ENCODE data around the gene SEL1L3. TPM values are rescaled to one million over a fixed set of nuclear protein-coding genes. Genes with fewer than 3 reads are reported as not detected.

SEL1L3 gene
- total and polyA plus RNA-seq, 9 of the 15 experiments (the other 6 are each of a cell fraction or from before 2014, with no cell fraction given) = 10.0 to 44.3 (median 21.6) TPM

GRCh38 chr4:25799522-25799921, 63.3 kb downstream of the SEL1L3 start:
- H3K27ac ChIP-seq (ENCODE audit: extremely low read depth, low read depth, low read length) = no peak overlapping the region
- WGBS (ENCODE audit: insufficient coverage, low coverage, missing lambda C conversion rate) = 66% methylated on average over 5 of the region's 5 CpGs
- intact Hi-C loops (cut with micrococcal nuclease) = loop anchor here (10.0 kb wide), 1 partner anchor 355 kb away; no protein-coding TSS in a partner anchor
- no peaks in the 10 kb centered on the region for H3K27me3 ChIP-seq (ENCODE audit: control insufficient read depth in 2 of 2, insufficient read depth in 2 of 2, low read length in 2 of 2)
- H3K9ac ChIP-seq (ENCODE audit: insufficient read depth in 1 of 2, low read depth in 2 of 2, low read length in 2 of 2) = no peak overlapping the region
- FAIRE-seq (no peak), DNase-seq (ENCODE audit: extremely low read depth in 1 of 4, low spot score in 3 of 4) (no peak), ATAC-seq (no peak)
- H3K4me1 ChIP-seq (replicated peaks in 1 of 2; ENCODE audit: control insufficient read depth in 2 of 2, insufficient read depth in 2 of 2, low read length in 2 of 2) = no peaks in the 10 kb centered on the region
- no peak for TF ChIP-seq PYGO2 (tag; IDR thresholded peaks at IDR 0.05)
- no peaks in the 10 kb centered on the region for H3K79me2 ChIP-seq (ENCODE audit: control insufficient read depth, insufficient read depth, low read length)
- no peak overlapping the region for H3K4me3 ChIP-seq
- no TSS peak for BruUV-seq (replicated peaks)
- POLR2A ChIA-PET = interaction anchor here (1.2 kb wide), 1 partner anchor 17 kb away, joined by 5 read pairs; no protein-coding TSS in a partner anchor
- no peaks in the 10 kb centered on the region for H3K9me3 ChIP-seq (replicated peaks; ENCODE audit: control insufficient read depth, insufficient read depth, low read depth, low read length)
- no peak overlapping the region for H3K4me2 ChIP-seq (ENCODE audit: insufficient read depth, low read length)
- H2AFZ ChIP-seq (ENCODE audit: low read depth, low read length) = no peak overlapping the region
- in situ Hi-C loops (cut with MboI) = no loop called here
- H3K36me3 ChIP-seq (ENCODE audit: control insufficient read depth, insufficient read depth, low read length) = peaks cover 24% of the 10 kb centered on the region; the same call in 2 of the 3 replicates
- peaks cover 4% of the 10 kb centered on the region for H3K9me1 ChIP-seq (ENCODE audit: control insufficient read depth, insufficient read depth, low read length)
- CTCF ChIA-PET (ENCODE audit: low intra/inter-chr PET ratio) = no interaction called here
- H4K20me1 ChIP-seq (replicated peaks; ENCODE audit: control insufficient read depth, insufficient read depth, low read length) = no peaks in the 10 kb centered on the region

DNA sequence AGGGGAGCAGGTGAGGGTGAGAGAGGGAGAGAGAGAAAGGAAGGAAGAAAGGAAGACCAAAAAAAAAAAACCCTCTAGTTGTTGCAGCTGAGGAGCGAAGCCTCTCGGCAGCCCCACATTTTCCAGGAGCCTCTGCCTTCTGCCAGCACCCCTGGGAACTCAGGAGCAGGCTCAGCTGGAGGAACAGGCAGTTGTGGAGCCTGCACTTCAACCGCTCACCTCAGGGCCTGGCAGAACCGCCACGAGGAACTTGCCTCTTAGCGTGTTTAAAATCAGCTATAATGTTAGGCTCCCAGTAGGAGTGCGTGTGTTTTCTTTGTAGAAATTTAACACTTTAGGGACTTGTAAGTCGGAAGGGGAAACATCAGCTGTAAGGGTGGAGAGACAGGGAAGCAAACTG, 65.7 kb downstream of the SEL1L3 start:
- ATAC-seq = no peak
- no peaks in the 10 kb centered on the region for H4K20me1 ChIP-seq (replicated peaks; ENCODE audit: control insufficient read depth, insufficient read depth, low read length)
- H3K4me3 ChIP-seq = no peak overlapping the region
- no TSS peak for BruUV-seq (replicated peaks)
- FAIRE-seq = no peak
- H3K27me3 ChIP-seq (ENCODE audit: control insufficient read depth in 2 of 2, insufficient read depth in 2 of 2, low read length in 2 of 2) = no peaks in the 10 kb centered on the region
- POLR2A ChIA-PET = interaction anchor here (0.7 kb wide), 1 partner anchor 10 kb away, joined by 3 read pairs; no protein-coding TSS in a partner anchor
- DNase-seq (ENCODE audit: extremely low read depth in 1 of 4, low spot score in 3 of 4) = no peak
- WGBS (ENCODE audit: insufficient coverage, low coverage, missing lambda C conversion rate) = 73% methylated on average over 8 of the region's 8 CpGs
- TF ChIP-seq SOX6 (IDR thresholded peaks at IDR 0.05) = no peak
- no peak for TF ChIP-seq THAP12 (CRISPR knock-in tag; IDR thresholded peaks at IDR 0.05)
- TF ChIP-seq POLR2AphosphoS5 (IDR thresholded peaks at IDR 0.05; ENCODE audit: control insufficient read depth, insufficient read depth, low read depth, low read length) = no peak
- no peak for TF ChIP-seq HDAC1 (IDR thresholded peaks at IDR 0.05)
- no peak for TF ChIP-seq ZFP30 (CRISPR knock-in tag; IDR thresholded peaks at IDR 0.05; ENCODE audit: borderline replicate concordance)
- no peak for TF ChIP-seq SREBF2 (CRISPR knock-in tag; IDR thresholded peaks at IDR 0.05)
- peaks cover 12% of the 10 kb centered on the region; the same call in 2 of the 3 replicates for H3K36me3 ChIP-seq (ENCODE audit: control insufficient read depth, insufficient read depth, low read length)
- no peak overlapping the region for H3K9ac ChIP-seq (ENCODE audit: insufficient read depth in 1 of 2, low read depth in 2 of 2, low read length in 2 of 2)
- intact Hi-C loops (cut with micrococcal nuclease) = loop anchor here (10.0 kb wide), 1 partner anchor 352 kb away; no protein-coding TSS in a partner anchor
- no peak overlapping the region for H2AFZ ChIP-seq (ENCODE audit: low read depth, low read length)
- in situ Hi-C loops (cut with MboI) = no loop called here
- no peaks in the 10 kb centered on the region for H3K9me3 ChIP-seq (replicated peaks; ENCODE audit: control insufficient read depth, insufficient read depth, low read depth, low read length)
- CTCF ChIA-PET (ENCODE audit: low intra/inter-chr PET ratio) = no interaction called here
- no peaks in the 10 kb centered on the region for H3K4me1 ChIP-seq (replicated peaks in 1 of 2; ENCODE audit: control insufficient read depth in 2 of 2, insufficient read depth in 2 of 2, low read length in 2 of 2)
- H3K4me2 ChIP-seq (ENCODE audit: insufficient read depth, low read length) = no peak overlapping the region
- no peak overlapping the region for H3K27ac ChIP-seq (ENCODE audit: extremely low read depth, low read depth, low read length)
- no peaks in the 10 kb centered on the region for H3K79me2 ChIP-seq (ENCODE audit: control insufficient read depth, insufficient read depth, low read length)
- peaks cover 4% of the 10 kb centered on the region for H3K9me1 ChIP-seq (ENCODE audit: control insufficient read depth, insufficient read depth, low read length)
